ENCODE measurements around the gene PROC.

The PROC gene

GRCh38 chr2:127414638-127415592 lies 3.3 kb upstream of the PROC start:
- no peak overlapping the region for H3K27ac Mint-ChIP-seq

GRCh38 chr2:127415593-127416505 lies 2.4 kb upstream of the PROC start:
- H3K9me3 Mint-ChIP-seq: no peaks in the 10 kb centered on the region
- peaks cover 60% of the 10 kb centered on the region for H3K4me1 Mint-ChIP-seq (ENCODE audit: low read depth)
- peak overlapping the region; percentile 75 for H3K27ac Mint-ChIP-seq
- intact Hi-C loops (cut with micrococcal nuclease): no loop called here
- H3K27me3 Mint-ChIP-seq: peaks cover 29% of the 10 kb centered on the region
- no peaks in the 10 kb centered on the region for H3K36me3 Mint-ChIP-seq (ENCODE audit: low read depth)
- peak overlapping the region; percentile 77 for H3K4me3 Mint-ChIP-seq

More at GRCh38 chr2:127414638-127415592, 3.3 kb upstream of the PROC start:
- Mint-ChIP-seq H3K27me3 (peaks cover 22% of the 10 kb centered on the region), H3K4me1 (ENCODE audit: low read depth) (peaks cover 66% of the 10 kb centered on the region), H3K36me3 (ENCODE audit: low read depth) (no peaks in the 10 kb centered on the region), H3K4me3 (no peak overlapping the region), H3K9me3 (no peaks in the 10 kb centered on the region)
- intact Hi-C loops (cut with micrococcal nuclease): no loop called here

- Mint-ChIP-seq H3K4me1 (ENCODE audit: low read depth) (peaks cover 61% of the 10 kb centered on the region), H3K27ac (peak overlapping the region; percentile 75), H3K4me3 (peak overlapping the region; percentile 77), H3K36me3 (ENCODE audit: low read depth) (no peaks in the 10 kb centered on the region), H3K9me3 (no peaks in the 10 kb centered on the region), H3K27me3 (peaks cover 35% of the 10 kb centered on the region)
- intact Hi-C loops (cut with micrococcal nuclease): no loop called here
Measured at GRCh38 chr2:127416506-127417001, 1.7 kb upstream of the PROC start.

GRCh38 chr2:127417406-127417805 lies 821 bp upstream of the PROC start:
- no peak overlapping the region for H3K27ac Mint-ChIP-seq
- H3K4me1 Mint-ChIP-seq (ENCODE audit: low read depth): peaks cover 61% of the 10 kb centered on the region
- no peaks in the 10 kb centered on the region for H3K36me3 Mint-ChIP-seq (ENCODE audit: low read depth)
- H3K4me3 Mint-ChIP-seq: no peak overlapping the region
- H3K9me3 Mint-ChIP-seq: no peaks in the 10 kb centered on the region
- intact Hi-C loops (cut with micrococcal nuclease): no loop called here
- H3K27me3 Mint-ChIP-seq: peaks cover 44% of the 10 kb centered on the region

- no peaks in the 10 kb centered on the region for H3K9me3 Mint-ChIP-seq
- intact Hi-C loops (cut with micrococcal nuclease): no loop called here
- peaks cover 56% of the 10 kb centered on the region for H3K27me3 Mint-ChIP-seq
- H3K36me3 Mint-ChIP-seq (ENCODE audit: low read depth): no peaks in the 10 kb centered on the region
- no peak overlapping the region for H3K4me3 Mint-ChIP-seq
- H3K27ac Mint-ChIP-seq: no peak overlapping the region
- H3K4me1 Mint-ChIP-seq (ENCODE audit: low read depth): peaks cover 61% of the 10 kb centered on the region
Measured at GRCh38 chr2:127419112-127419430, 844 bp downstream of the PROC start.

GRCh38 chr2:127419448-127420038 lies 1.3 kb downstream of the PROC start:
- no peaks in the 10 kb centered on the region for H3K36me3 Mint-ChIP-seq (ENCODE audit: low read depth)
- no peak overlapping the region for H3K4me3 Mint-ChIP-seq
- intact Hi-C loops (cut with micrococcal nuclease): no loop called here
- peaks cover 58% of the 10 kb centered on the region for H3K4me1 Mint-ChIP-seq (ENCODE audit: low read depth)
- no peaks in the 10 kb centered on the region for H3K9me3 Mint-ChIP-seq
- H3K27me3 Mint-ChIP-seq: peaks cover 58% of the 10 kb centered on the region
- no peak overlapping the region for H3K27ac Mint-ChIP-seq

GRCh38 chr2:127420039-127420864 lies 2.0 kb downstream of the PROC start:
- no peaks in the 10 kb centered on the region for H3K36me3 Mint-ChIP-seq (ENCODE audit: low read depth)
- intact Hi-C loops (cut with micrococcal nuclease): no loop called here
- no peak overlapping the region for H3K4me3 Mint-ChIP-seq
- H3K27ac Mint-ChIP-seq: no peak overlapping the region
- H3K9me3 Mint-ChIP-seq: no peaks in the 10 kb centered on the region
- peaks cover 53% of the 10 kb centered on the region for H3K4me1 Mint-ChIP-seq (ENCODE audit: low read depth)
- H3K27me3 Mint-ChIP-seq: peaks cover 58% of the 10 kb centered on the region

GRCh38 chr2:127421116-127421800 lies 3.0 kb downstream of the PROC start:
- peaks cover 53% of the 10 kb centered on the region for H3K27me3 Mint-ChIP-seq
- H3K4me3 Mint-ChIP-seq: no peak overlapping the region
- H3K36me3 Mint-ChIP-seq (ENCODE audit: low read depth): no peaks in the 10 kb centered on the region
- no peaks in the 10 kb centered on the region for H3K9me3 Mint-ChIP-seq
- peaks cover 45% of the 10 kb centered on the region for H3K4me1 Mint-ChIP-seq (ENCODE audit: low read depth)
- no peak overlapping the region for H3K27ac Mint-ChIP-seq
- intact Hi-C loops (cut with micrococcal nuclease): no loop called here

- intact Hi-C loops (cut with micrococcal nuclease): no loop called here
- Mint-ChIP-seq H3K27ac (peak overlapping the region; percentile 45), H3K27me3 (peaks cover 46% of the 10 kb centered on the region), H3K9me3 (no peaks in the 10 kb centered on the region), H3K36me3 (ENCODE audit: low read depth) (no peaks in the 10 kb centered on the region), H3K4me3 (peak overlapping the region; percentile 61), H3K4me1 (ENCODE audit: low read depth) (peaks cover 37% of the 10 kb centered on the region)
Measured at GRCh38 chr2:127421871-127422558, 3.8 kb downstream of the PROC start.

- Mint-ChIP-seq H3K27ac (peak overlapping the region; percentile 45), H3K4me1 (ENCODE audit: low read depth) (peaks cover 32% of the 10 kb centered on the region), H3K27me3 (peaks cover 38% of the 10 kb centered on the region), H3K4me3 (peak overlapping the region; percentile 77), H3K9me3 (no peaks in the 10 kb centered on the region), H3K36me3 (ENCODE audit: low read depth) (no peaks in the 10 kb centered on the region)
- intact Hi-C loops (cut with micrococcal nuclease): loop anchor here (1.0 kb wide), 1 partner anchor 36 kb away; the partner anchor contains the start of gene MAP3K2
Measured at GRCh38 chr2:127422559-127423477, 4.6 kb downstream of the PROC start.

- H3K9me3 Mint-ChIP-seq: no peaks in the 10 kb centered on the region
- no peaks in the 10 kb centered on the region for H3K36me3 Mint-ChIP-seq (ENCODE audit: low read depth)
- H3K27ac Mint-ChIP-seq: peak overlapping the region; percentile 45
- intact Hi-C loops (cut with micrococcal nuclease): loop anchor here (1.0 kb wide), 1 partner anchor 36 kb away; the partner anchor contains the start of gene MAP3K2
- H3K4me3 Mint-ChIP-seq: peak overlapping the region; percentile 77
- H3K4me1 Mint-ChIP-seq (ENCODE audit: low read depth): peaks cover 32% of the 10 kb centered on the region
- peaks cover 38% of the 10 kb centered on the region for H3K27me3 Mint-ChIP-seq
Measured at GRCh38 chr2:127423478-127423843, 5.2 kb downstream of the PROC start.
